ENCODE results near the gene TBC1D23.

DNA sequence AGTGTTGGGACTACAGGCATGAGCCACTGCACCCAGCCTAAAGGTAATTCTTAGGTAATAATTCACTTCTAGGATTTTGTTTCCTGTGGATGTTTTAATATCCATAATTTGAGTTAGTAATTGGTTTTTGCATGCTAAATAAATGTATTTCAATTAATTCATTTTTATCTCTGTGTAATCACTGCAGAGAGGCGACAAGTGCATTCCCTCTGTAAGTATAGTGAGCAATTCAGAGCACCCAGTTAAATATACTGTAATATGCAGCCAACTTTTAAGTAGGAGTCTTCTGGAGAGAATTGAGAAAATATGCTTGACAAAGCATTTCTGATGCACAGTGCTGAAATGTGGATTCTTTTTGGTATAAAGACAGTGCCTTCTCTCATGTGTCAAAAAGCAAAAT lies 5.7 kb downstream of the TBC1D23 start:
- TF ChIP-seq, protein P1, sequence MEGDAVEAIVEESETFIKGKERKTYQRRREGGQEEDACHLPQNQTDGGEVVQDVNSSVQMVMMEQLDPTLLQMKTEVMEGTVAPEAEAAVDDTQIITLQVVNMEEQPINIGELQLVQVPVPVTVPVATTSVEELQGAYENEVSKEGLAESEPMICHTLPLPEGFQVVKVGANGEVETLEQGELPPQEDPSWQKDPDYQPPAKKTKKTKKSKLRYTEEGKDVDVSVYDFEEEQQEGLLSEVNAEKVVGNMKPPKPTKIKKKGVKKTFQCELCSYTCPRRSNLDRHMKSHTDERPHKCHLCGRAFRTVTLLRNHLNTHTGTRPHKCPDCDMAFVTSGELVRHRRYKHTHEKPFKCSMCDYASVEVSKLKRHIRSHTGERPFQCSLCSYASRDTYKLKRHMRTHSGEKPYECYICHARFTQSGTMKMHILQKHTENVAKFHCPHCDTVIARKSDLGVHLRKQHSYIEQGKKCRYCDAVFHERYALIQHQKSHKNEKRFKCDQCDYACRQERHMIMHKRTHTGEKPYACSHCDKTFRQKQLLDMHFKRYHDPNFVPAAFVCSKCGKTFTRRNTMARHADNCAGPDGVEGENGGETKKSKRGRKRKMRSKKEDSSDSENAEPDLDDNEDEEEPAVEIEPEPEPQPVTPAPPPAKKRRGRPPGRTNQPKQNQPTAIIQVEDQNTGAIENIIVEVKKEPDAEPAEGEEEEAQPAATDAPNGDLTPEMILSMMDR (conservative IDR thresholded peaks at IDR 0.05; ENCODE audit: low read depth, low read length), result no peak
- TF ChIP-seq EZH2 (IDR thresholded peaks at IDR 0.05; ENCODE audit: borderline replicate concordance, low read depth, low read length, poor library complexity, severe bottlenecking), result no peak

Data from A673 (cell line).